Mesenchymal stem cell (in vitro differentiated cells and primary cell): ENCODE results near the gene C4orf50.

Source experiments
- DNase-seq: peaks from one replicate; pipeline ENCODE4 v3.0.0-alpha.2; 2013
- H2AFZ ChIP-seq: one replicate; pipeline ENCODE4 v1.6.1; 2013; ENCODE audit warnings: low read depth, mild to moderate bottlenecking, control low read depth, inconsistent platforms, low read length, moderate library complexity
- H2AK5ac ChIP-seq: 2 replicates; pipeline ENCODE4 v1.6.1; 2013; ENCODE audit warnings: low read length, moderate library complexity, mild to moderate bottlenecking, inconsistent platforms; ENCODE audit not compliant: severe bottlenecking
- H2BK120ac ChIP-seq: one replicate; pipeline ENCODE4 v1.6.1; 2013; ENCODE audit warnings: low read depth, mild to moderate bottlenecking, inconsistent platforms, low read length, moderate library complexity
- H2BK12ac ChIP-seq, 2 experiments: one replicate each; pipeline ENCODE4 v1.6.1; 2013; ENCODE audit warnings: inconsistent platforms in 2 of 2, low read length in 2 of 2, mild to moderate bottlenecking in 2 of 2, moderate library complexity in 2 of 2, control low read depth in 1 of 2
- H2BK15ac ChIP-seq: one replicate; pipeline ENCODE4 v1.6.1; 2013; ENCODE audit warnings: mild to moderate bottlenecking, low read depth, inconsistent platforms; ENCODE audit not compliant: poor library complexity, severe bottlenecking
- H2BK5ac ChIP-seq: 2 replicates; pipeline ENCODE4 v1.6.1; 2013; ENCODE audit warnings: low read depth, mild to moderate bottlenecking, low read length, control low read depth, inconsistent platforms; ENCODE audit not compliant: poor library complexity, severe bottlenecking
- H3K14ac ChIP-seq, 2 experiments: one replicate each; pipeline ENCODE4 v1.6.1; 2013; ENCODE audit warnings: inconsistent platforms in 2 of 2, low read length in 2 of 2, control low read depth in 1 of 2, mild to moderate bottlenecking in 1 of 2, moderate library complexity in 1 of 2
- H3K18ac ChIP-seq, 2 experiments: one replicate each; pipeline ENCODE4 v1.6.1; 2013; ENCODE audit warnings: inconsistent platforms in 2 of 2, low read length in 2 of 2, control low read depth in 1 of 2, low read depth in 1 of 2, mild to moderate bottlenecking in 1 of 2
- H3K23ac ChIP-seq, 2 experiments: one replicate each; pipeline ENCODE4 v1.6.1; 2013; ENCODE audit warnings: inconsistent platforms in 2 of 2, low read length in 2 of 2, mild to moderate bottlenecking in 2 of 2, moderate library complexity in 2 of 2, control low read depth in 1 of 2
- H3K27ac ChIP-seq: 2 replicates; pipeline ENCODE4 v1.5.1; 2013; ENCODE audit warnings: mild to moderate bottlenecking, moderate library complexity, low read length, control low read depth, inconsistent platforms; ENCODE audit not compliant: poor library complexity, severe bottlenecking
- H3K27me3 ChIP-seq, 2 experiments: 2 replicates each; pipeline versions ENCODE4 v1.6.1 to v1.7.0; 2013; ENCODE audit warnings: low read length in 2 of 2, mild to moderate bottlenecking in 2 of 2, moderate library complexity in 2 of 2, control low read depth in 1 of 2, inconsistent platforms in 1 of 2; ENCODE audit not compliant: control insufficient read depth in 1 of 2, insufficient read depth in 1 of 2
- H3K36me3 ChIP-seq, 2 experiments: 2 replicates each; pipeline versions ENCODE4 v1.6.1 to v1.7.0; 2013; ENCODE audit warnings: low read length in 2 of 2, control low read depth in 1 of 2, inconsistent platforms in 1 of 2, low read depth in 1 of 2, mild to moderate bottlenecking in 1 of 2; ENCODE audit not compliant: insufficient read depth in 2 of 2, control insufficient read depth in 1 of 2
- H3K4ac ChIP-seq, 2 experiments: one replicate each; pipeline ENCODE4 v1.6.1; 2013; ENCODE audit warnings: inconsistent platforms in 2 of 2, low read length in 2 of 2, mild to moderate bottlenecking in 2 of 2, moderate library complexity in 2 of 2, control low read depth in 1 of 2, low read depth in 1 of 2
- H3K4me1 ChIP-seq: 2 replicates; pipeline ENCODE4 v1.6.1; 2013; ENCODE audit warnings: low read depth, low read length, control low read depth; ENCODE audit not compliant: control insufficient read depth, insufficient read depth
- H3K4me2 ChIP-seq: 2 replicates; pipeline ENCODE4 v1.6.1; 2013; ENCODE audit warnings: low read length, mild to moderate bottlenecking, inconsistent platforms; ENCODE audit not compliant: poor library complexity, severe bottlenecking
- H3K4me3 ChIP-seq, 2 experiments: 2 replicates each; pipeline versions ENCODE4 v1.5.1 to v1.7.0; 2013; ENCODE audit warnings: low read length in 2 of 2, mild to moderate bottlenecking in 2 of 2, control low read depth in 1 of 2, low read depth in 1 of 2; ENCODE audit not compliant: insufficient read depth in 1 of 2
- H3K79me1 ChIP-seq: replicated peaks from 2 replicates; pipeline ENCODE4 v1.6.1; 2013; ENCODE audit warnings: mild to moderate bottlenecking, control low read depth, low read length, inconsistent platforms; ENCODE audit not compliant: poor library complexity, severe bottlenecking
- H3K9ac ChIP-seq: 2 replicates; pipeline ENCODE4 v1.7.0; 2013; ENCODE audit warnings: mild to moderate bottlenecking, low read length, moderate library complexity
- H3K9me3 ChIP-seq: 2 replicates; pipeline ENCODE4 v1.7.0; 2013; ENCODE audit warnings: mild to moderate bottlenecking, low read length; ENCODE audit not compliant: control insufficient read depth
- H4K8ac ChIP-seq: one replicate; pipeline ENCODE4 v1.6.1; 2013; ENCODE audit warnings: inconsistent platforms, mild to moderate bottlenecking, low read length, moderate library complexity
- H4K91ac ChIP-seq: one replicate; pipeline ENCODE4 v1.6.1; 2013; ENCODE audit warnings: mild to moderate bottlenecking, low read length, inconsistent platforms
- WGBS: methylation state at CpG from one replicate; pipeline ENCODE4 v1.1.7; 2013; ENCODE audit warnings: mixed read lengths; 5-methylcytosine and 5-hydroxymethylcytosine counted together

The C4orf50 gene

DNA sequence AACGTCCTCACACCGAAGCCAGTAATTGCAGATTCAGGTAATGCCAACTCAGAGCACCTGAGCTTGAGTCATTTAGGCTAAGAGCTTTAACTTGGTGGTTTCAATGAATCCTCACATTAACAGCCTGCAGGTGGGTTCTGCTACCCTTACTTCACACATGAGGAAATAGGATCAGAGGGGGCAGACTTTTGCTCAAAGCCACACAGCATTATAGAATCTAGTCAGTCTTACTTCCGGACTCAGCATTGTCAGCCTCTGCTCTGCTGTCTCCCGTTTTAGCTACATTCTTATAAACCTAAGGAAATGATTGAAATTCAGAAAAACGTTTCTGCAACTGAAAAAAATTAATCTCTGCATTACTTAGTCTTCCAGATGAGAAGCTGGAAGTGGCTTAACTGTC is 6.0 kb downstream of the C4orf50 start:
- H4K8ac ChIP-seq, result no peak overlapping the region
- no peak overlapping the region for H3K4me2 ChIP-seq
- no peaks in the 10 kb centered on the region for H3K36me3 ChIP-seq
- H2AFZ ChIP-seq, result no peak overlapping the region
- H3K4me3 ChIP-seq, result no peak overlapping the region
- no peak overlapping the region for H2BK120ac ChIP-seq
- H3K27ac ChIP-seq, result no peak overlapping the region
- H2BK5ac ChIP-seq, result no peak overlapping the region
- DNase-seq, result no peak
- H3K9me3 ChIP-seq, result no peaks in the 10 kb centered on the region
- H3K18ac ChIP-seq, result no peak overlapping the region
- no peak overlapping the region for H4K91ac ChIP-seq
- H3K79me1 ChIP-seq, result no peaks in the 10 kb centered on the region
- no peaks in the 10 kb centered on the region for H3K4me1 ChIP-seq
- no peak overlapping the region for H3K9ac ChIP-seq
- H3K14ac ChIP-seq, result no peak overlapping the region
- no peak overlapping the region for H2BK12ac ChIP-seq
- H3K27me3 ChIP-seq, result peaks cover 24 to 51% of the 10 kb centered on the region in 2 experiments
- H3K4ac ChIP-seq, result no peak overlapping the region
- H2BK15ac ChIP-seq, result no peak overlapping the region
- WGBS, result 90% methylated on average over 4 of the region's 5 CpGs
- no peak overlapping the region for H2AK5ac ChIP-seq
- no peak overlapping the region for H3K23ac ChIP-seq

DNA sequence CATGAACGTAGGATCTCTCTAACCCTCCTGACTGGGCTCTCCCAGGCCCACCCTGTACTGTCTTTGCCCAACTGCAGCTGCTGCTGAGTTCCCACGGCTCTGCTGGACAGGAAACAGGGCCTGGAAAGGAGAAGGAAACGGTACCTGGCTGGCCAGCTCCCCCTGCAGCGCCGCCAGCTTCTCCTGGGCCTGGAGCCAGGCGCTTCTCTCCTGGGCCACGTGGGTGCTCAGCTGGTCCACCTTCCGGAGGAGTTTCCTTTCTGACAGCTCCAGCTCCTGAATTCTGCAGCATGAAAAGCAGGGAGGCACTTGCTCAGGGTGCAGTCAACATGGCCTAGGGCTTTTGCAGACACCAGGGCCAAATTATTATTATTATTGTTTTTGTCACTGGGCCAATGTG is 6.5 kb downstream of the C4orf50 start:
- Histone ChIP-seq H2BK15ac (no peak overlapping the region), H4K91ac (no peak overlapping the region), H3K79me1 (no peaks in the 10 kb centered on the region), H3K27me3 (peaks cover 28 to 55% of the 10 kb centered on the region in 2 experiments), H3K18ac (no peak overlapping the region), H3K4me1 (no peaks in the 10 kb centered on the region), H3K4me3 (no peak overlapping the region), H3K27ac (no peak overlapping the region), H2BK5ac (no peak overlapping the region), H2AK5ac (no peak overlapping the region), H3K4ac (no peak overlapping the region), H3K36me3 (no peaks in the 10 kb centered on the region), H2BK12ac (no peak overlapping the region), H2BK120ac (no peak overlapping the region), H3K9ac (no peak overlapping the region), H4K8ac (no peak overlapping the region), H3K14ac (no peak overlapping the region), H3K23ac (no peak overlapping the region), H3K4me2 (no peak overlapping the region), H2AFZ (no peak overlapping the region), H3K9me3 (no peaks in the 10 kb centered on the region)
- no peak for DNase-seq
- 61% methylated on average over 8 of the region's 8 CpGs for WGBS

DNA sequence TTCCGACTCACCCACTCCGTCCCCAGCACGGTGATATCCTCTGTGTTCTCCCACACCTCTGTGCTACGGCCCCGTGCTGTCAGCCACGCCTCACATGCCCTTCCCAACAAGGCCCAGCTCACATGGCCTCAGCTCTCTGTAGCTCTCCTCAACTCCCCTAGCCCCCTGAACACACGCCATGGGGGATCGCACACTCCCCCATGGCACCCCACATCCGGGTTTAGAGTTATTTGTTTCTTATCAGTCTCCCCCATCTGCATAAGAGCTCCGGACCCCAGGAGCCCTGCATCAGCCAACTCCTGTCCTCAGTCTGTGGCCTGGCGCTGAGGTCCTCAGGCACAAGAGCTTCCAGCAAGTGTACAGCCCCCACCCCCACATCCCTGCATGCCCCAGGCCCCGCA is 7.0 kb downstream of the C4orf50 start:
- Histone ChIP-seq H3K4me2 (no peak overlapping the region), H2BK15ac (no peak overlapping the region), H3K14ac (no peak overlapping the region), H3K79me1 (no peaks in the 10 kb centered on the region), H3K18ac (no peak overlapping the region), H3K9me3 (no peaks in the 10 kb centered on the region), H3K27me3 (peaks cover 29 to 59% of the 10 kb centered on the region in 2 experiments), H3K36me3 (no peaks in the 10 kb centered on the region), H3K23ac (no peak overlapping the region), H2BK5ac (no peak overlapping the region), H3K4me3 (no peak overlapping the region), H3K4me1 (no peaks in the 10 kb centered on the region), H3K27ac (no peak overlapping the region), H3K4ac (no peak overlapping the region), H2AFZ (no peak overlapping the region), H4K91ac (no peak overlapping the region), H2AK5ac (no peak overlapping the region), H2BK120ac (no peak overlapping the region), H4K8ac (no peak overlapping the region), H3K9ac (no peak overlapping the region), H2BK12ac (no peak overlapping the region)
- WGBS, result 78% methylated on average over 11 of the region's 12 CpGs
- no peak for DNase-seq

DNA sequence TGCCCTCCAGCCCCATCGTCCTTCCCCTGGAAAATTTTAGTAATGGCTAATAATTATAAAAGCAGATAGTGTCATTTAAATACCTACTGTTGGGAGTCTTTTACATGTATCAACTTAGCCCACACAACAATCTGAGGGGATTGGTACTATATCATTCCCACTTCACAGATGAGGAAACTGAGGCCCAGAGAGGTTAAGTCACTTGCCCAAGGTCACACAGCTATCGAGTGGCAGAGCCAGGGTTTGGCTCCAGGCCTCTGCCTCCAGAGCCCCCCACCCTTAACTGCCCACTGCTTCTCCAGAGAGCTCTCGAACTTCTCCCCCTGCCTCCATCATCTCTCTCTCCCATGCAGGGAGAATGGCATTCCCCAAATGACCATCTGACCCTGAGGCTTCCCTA is 7.4 kb downstream of the C4orf50 start:
- no peak overlapping the region for H3K9ac ChIP-seq
- no peak overlapping the region for H2BK15ac ChIP-seq
- H3K4ac ChIP-seq, result no peak overlapping the region
- no peak overlapping the region for H3K27ac ChIP-seq
- H3K4me2 ChIP-seq, result no peak overlapping the region
- H2AK5ac ChIP-seq, result no peak overlapping the region
- H2AFZ ChIP-seq, result no peak overlapping the region
- WGBS, result 49% methylated on average over 2 of the region's 3 CpGs
- H3K23ac ChIP-seq, result no peak overlapping the region
- no peak overlapping the region for H3K14ac ChIP-seq
- H4K91ac ChIP-seq, result no peak overlapping the region
- no peaks in the 10 kb centered on the region for H3K79me1 ChIP-seq
- no peaks in the 10 kb centered on the region for H3K4me1 ChIP-seq
- H2BK12ac ChIP-seq, result no peak overlapping the region
- DNase-seq, result no peak
- peaks cover 29 to 63% of the 10 kb centered on the region in 2 experiments for H3K27me3 ChIP-seq
- H3K9me3 ChIP-seq, result no peaks in the 10 kb centered on the region
- no peak overlapping the region for H3K4me3 ChIP-seq
- no peak overlapping the region for H2BK120ac ChIP-seq
- no peak overlapping the region for H4K8ac ChIP-seq
- H2BK5ac ChIP-seq, result no peak overlapping the region
- H3K36me3 ChIP-seq, result no peaks in the 10 kb centered on the region
- H3K18ac ChIP-seq, result no peak overlapping the region
